Stimulated activated CD8-positive, alpha-beta memory T cell treated with anti-CD3 and anti-CD28 coated beads, Interleukin-4, amount 100 ng/mL, for 4 hours (primary cell): ENCODE measurements around the gene IQCH.

Source experiments
- DNase-seq, 2 donors: peaks; one replicate each; pipeline ENCODE4 v3.0.0-alpha.2; 2020; ENCODE audit warnings: low read depth in 2 of 2, low spot score in 1 of 2

IQCH gene

GRCh38 chr15:67254238-67255175 is at the start of gene IQCH, which contains the start of gene AAGAB:
IQCH (plus strand) TSS chr15:67254786; CDS start chr15:67254897, 111 bp downstream.
AAGAB (minus strand) TSS chr15:67254661; CDS start chr15:67254631, 30 bp downstream.
- DNase-seq, result peak; percentile 94 to 96

DNA sequence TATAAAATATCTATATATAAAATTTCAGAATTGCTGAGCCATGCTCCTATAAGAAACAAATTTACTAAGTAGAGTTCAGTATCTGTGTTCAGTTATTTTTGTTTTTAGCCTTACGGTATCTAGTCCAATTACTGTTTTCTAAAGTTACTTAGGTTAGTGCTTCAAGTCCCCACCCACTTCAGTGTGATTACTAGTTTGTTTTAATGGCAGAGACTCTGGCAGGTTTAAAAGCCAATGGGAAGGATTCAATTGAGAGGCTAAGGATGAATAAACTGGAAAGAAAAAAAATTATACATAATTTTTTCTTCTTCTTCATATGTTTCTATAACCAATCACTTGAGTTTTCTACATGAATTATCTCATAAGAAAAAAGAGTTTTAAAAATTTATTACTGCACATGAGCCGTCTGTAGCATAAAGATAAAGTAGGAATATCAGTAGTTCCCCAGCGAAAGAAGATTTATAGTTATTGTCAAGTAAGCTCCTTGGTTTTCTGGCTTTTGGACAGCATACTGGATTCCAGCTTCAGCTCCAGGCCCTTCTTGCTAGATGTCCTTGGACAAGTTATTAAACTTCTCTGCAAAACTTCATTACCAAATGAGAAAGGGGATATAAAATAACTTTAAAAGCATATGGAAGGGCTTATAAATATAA is 46.9 kb upstream of the IQCH start:
- DNase-seq, result no peak

DNA sequence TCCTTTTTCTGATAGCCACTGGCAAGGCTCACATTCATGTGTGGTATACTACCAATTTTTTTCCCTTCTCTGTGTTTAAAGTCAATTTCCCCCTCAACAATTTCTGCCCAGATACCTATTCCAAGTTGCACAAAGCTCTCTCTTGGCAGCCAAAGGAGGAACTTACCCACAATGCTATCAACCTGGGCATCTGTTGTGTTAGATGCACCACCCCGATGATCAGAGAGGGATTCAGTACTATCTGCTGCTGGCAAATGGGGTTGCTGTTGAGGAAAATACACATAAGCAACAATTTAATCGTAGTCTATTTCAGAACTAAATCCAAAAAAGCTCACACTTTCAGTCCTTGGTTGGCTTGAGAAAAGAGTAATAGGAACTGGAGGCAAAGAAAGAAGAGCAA is 46.2 kb upstream of the IQCH start:
- DNase-seq, result no peak

GRCh38 chr15:67210555-67211168 is 43.9 kb upstream of the IQCH start:
- DNase-seq, result no peak

DNA sequence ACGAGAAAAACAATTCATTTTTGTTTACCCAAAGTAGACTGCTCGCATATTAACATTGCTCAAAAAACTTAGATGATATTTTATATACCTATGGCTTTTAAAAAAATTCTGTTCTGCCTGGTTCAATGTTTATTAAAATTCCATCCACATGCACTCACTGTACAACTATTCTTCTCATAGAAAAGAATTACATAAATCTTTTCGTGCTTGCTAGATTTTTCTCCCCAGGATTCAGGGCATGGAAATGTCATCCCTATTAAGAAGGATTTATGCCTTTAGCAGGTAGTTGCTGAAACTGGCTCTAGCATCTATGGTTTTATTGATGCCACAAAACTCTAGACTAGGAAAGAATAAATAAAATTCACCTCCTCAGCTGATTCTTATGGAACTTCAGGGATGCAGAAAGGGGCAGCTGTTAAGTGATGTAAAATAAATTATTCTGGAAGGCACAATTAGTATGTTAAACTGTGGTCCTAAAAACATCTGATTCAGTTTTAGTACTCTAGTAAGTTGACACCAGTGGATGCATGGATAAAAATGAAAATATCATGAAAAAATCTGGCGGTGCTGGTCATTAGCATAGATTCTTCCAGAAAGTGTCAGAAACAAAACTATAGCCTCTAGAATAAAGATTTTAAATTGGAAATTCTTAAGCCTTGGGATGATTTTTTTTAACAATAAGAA is 41.8 kb upstream of the IQCH start:
- no peak for DNase-seq

DNA sequence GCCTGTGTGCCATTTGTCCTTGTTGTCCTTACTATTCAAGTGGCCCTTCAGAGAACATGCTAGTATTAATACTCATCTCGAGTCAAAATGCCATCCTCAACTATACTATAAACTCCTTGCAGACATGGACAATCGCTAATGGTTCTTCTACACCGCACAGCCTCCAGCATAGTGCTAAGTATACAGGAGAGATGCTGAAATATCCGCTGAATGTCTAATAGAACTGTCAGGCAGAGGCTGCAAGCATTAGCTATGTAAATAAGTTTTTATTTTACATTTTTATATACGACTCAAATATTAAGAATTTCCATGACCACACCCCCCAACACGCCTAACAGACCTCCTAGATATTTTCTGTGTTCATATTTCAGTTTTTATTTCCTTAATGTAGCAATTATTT is 39.5 kb upstream of the IQCH start:
- DNase-seq, result no peak

DNA sequence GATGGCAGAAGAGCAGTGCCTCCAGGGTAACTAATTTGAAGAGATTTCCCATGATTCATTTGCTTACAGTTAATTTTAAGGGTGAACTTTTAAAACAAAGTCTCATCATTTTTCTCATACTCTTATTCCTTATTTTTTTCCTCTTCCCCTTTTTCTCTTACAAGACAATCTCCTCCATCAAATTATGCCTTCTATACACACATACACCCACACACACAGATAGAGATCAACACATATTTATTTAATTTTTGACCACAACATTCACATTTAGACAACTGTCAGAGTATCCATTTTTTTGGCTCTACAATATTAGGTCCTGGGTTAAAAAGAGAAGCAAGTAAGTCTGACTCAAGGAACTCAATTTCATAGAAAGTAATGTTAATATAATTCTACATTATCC is 37.7 kb upstream of the IQCH start:
- no peak for DNase-seq

- no peak for DNase-seq
Observed at GRCh38 chr15:67218428-67218827, 36.2 kb upstream of the IQCH start.

- no peak for DNase-seq
Observed at GRCh38 chr15:67219288-67219687, 35.3 kb upstream of the IQCH start.

- no peak for DNase-seq
Observed at GRCh38 chr15:67224889-67225288, 29.7 kb upstream of the IQCH start.

DNA sequence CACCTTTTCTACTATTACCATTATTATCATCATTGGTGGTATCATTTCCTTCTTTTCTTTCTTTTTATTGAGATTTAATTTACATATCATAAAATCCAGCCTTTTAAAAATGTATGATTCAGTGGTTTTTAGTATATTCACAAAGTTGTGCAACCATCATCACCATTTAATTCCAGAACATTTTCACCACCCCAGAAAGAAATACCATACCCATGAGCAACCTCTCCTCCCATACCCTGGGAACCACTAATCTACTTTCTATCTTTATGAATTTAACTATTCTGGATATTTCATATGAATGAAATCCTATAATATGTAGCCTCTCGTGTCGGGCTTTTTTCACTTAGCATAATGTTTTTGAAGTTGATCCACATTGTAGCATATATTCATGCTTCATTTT is 29.2 kb upstream of the IQCH start:
- no peak for DNase-seq

GRCh38 chr15:67227431-67227830 is 27.2 kb upstream of the IQCH start:
- no peak for DNase-seq

GRCh38 chr15:67227846-67228245 is 26.7 kb upstream of the IQCH start:
- DNase-seq, result no peak

DNA sequence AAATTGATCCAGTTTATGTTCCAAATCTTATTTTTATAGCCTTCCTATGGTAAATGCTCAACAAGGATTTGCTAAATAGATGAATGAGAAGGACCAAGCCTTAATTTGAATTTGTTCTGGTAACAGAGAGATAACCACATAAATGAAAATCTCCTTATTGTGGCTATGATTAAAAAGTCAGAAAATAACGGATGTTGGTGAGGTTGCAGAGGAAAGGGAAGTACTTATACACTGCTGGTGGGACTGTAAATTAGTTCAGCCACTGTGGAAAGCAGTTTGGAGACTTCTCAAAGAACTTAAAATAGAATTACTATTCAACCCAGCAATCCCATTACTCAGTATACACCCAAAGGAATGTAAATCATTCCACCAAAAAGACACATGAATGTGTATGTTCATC is 26.3 kb upstream of the IQCH start:
- no peak for DNase-seq

- no peak for DNase-seq
Observed at GRCh38 chr15:67230504-67230903, 24.1 kb upstream of the IQCH start.

DNA sequence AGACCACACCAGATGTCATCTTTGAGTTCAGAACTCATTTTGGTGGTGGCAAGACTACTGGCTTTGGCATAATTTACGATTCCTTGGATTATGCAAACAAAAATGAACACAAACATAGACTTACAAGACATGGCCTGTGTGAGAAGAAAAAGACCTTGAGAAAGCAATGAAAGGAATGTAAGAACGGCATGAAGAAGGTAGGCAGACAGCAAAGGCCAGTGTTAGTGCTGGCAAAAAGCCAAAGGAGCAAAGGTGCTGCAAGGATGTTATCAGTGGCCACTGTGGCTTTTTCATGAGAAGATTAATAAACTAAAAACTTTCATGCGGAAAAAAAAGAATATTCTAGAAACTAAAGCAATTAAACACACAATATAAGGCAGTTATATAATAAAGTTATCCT is 22.0 kb upstream of the IQCH start:
- no peak for DNase-seq

DNA sequence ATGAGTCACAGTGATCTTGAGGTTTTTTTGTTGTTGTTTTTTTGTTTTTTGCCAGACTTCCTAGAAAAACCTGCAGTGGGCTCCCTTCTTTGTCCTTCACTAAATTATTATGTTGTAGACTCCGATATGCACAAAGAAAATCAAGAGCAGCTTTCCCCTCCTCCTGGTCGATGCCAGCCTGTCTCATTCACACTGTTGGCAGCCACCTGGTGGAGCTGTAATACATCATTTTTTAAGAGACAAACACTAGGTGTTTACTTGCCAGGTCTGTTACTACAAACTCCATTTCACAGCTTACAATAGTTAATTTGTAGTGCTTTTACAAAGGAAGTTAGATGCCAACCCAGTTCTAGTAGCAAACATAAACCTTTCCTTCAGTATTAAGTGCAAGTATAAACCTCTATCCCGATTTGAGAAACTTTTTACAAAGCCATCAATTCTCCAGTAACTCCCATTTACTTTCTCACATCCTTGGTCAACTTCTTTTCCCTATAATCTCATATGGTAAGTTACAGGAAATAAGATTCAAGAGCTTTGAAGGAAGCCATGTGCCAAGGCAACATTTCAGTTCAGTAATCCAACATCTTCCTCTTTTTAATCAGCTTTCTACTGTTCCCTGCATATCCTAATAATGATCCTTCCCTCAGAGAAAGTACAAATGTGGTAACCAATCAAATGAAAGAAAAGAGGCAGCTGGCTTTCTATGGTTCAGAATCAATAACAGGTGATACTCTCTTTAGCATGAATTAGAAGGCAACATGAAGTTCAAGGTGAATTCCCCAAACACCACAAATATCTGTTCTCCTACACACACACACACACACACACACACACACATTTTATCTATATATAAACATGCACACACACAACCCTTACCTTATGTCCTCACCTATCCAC is 14.1 kb upstream of the IQCH start:
- DNase-seq, result no peak

DNA sequence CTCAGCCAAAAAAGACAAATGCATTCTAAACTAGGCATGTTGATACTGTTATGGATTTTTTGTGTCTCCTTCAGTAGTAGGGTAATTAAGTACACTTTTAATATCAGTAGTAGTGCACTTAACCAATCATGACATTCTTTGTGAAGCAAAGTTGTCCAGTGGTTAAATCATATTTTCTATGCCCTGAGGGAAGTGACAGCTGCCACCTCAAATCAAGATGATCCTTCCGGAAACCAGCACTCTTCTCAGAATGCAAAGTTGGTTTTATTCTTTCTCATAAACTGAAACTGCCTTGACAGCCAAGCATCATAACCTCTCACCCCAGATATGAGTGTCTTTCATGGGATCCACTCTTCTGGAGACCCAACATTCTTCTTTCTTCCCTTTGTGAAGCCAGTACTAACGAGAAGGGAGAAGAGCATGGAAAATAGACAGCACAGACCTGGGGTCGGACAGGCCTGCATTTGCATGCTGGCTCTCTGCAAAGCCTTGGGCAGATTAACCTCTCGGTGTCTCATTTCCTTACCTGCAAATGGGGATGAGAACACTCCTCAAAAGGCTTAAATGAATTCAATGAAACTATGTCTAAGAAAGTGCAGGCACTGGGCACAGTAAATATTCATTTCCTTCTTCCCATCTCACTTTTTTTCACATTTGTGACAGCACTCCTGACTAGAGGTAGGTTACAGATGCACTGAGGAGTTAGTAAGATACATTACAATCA is 13.3 kb upstream of the IQCH start:
- DNase-seq, result no peak

DNA sequence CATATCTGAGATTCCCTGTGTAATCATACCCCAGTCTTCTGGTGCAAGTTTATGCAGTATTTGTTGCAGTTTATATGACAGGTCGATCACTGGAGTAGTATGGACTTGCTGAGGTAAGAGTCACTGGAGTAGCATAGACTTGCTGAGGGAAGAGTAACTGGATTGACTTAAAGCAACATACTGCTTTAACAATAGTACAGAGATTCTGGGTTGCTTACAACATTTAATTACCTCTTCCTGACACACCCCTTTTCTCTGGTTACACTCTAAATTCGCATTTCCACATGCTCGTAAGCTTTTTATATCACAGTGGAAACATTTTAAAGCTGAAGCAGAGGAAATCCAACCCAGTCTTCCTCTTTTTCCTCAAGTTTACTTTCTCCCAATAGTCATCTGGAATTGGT is 11.9 kb upstream of the IQCH start:
- DNase-seq, result no peak
